Kidney epithelial cell (primary cell): Measurements from ENCODE around the gene NRF1. TPM values are rescaled to one million over a fixed set of nuclear protein-coding genes. Genes with fewer than 3 reads are reported as not detected.
"Not testable (repeated sequence)": the region's sequence is repeated elsewhere in the genome, so short reads cannot be mapped to it uniquely, and the experiment has no call there.

Experiments
- DNase-seq: peaks from one replicate; pipeline ENCODE4 v3.0.0-alpha.2; 2010; ENCODE audit warnings: low read depth
- H3K27me3 ChIP-seq: 2 replicates; pipeline ENCODE4 v1.6.0; 2011; ENCODE audit warnings: low read length; ENCODE audit not compliant: control insufficient read depth, insufficient read depth
- H3K36me3 ChIP-seq: 2 replicates; pipeline ENCODE4 v1.5.1; 2011; ENCODE audit warnings: low read length; ENCODE audit not compliant: control insufficient read depth, insufficient read depth
- H3K4me3 ChIP-seq: 2 replicates; pipeline ENCODE4 v1.5.1; 2011; ENCODE audit warnings: low read depth, mild to moderate bottlenecking, control low read depth, low read length
- CTCF ChIP-seq: IDR thresholded peaks from 2 replicates; pipeline ENCODE4 v1.5.1; 2011; ENCODE audit warnings: mild to moderate bottlenecking, moderate library complexity, low read length, control low read depth, inconsistent platforms; ENCODE audit not compliant: insufficient read depth, poor library complexity, severe bottlenecking
- total RNA-seq: library from RNA; depleted of rRNA; stranded (reverse); fragments of >200 nt; gene quantifications from 2 replicates; pipeline ENCODE4 v1.2.3, GENCODE V29; 2015

The NRF1 gene
- total RNA-seq, 1 donor from 2014 or later = 9.3 TPM

- Histone ChIP-seq H3K4me3 (no peak overlapping the region), H3K36me3 (no peaks in the 10 kb centered on the region), H3K27me3 (no peaks in the 10 kb centered on the region)
- DNase-seq = no peak
- TF ChIP-seq CTCF = no peak
These were observed 23.3 kb upstream of the NRF1 start for GRCh38 chr7:129588268-129588667.

GRCh38 chr7:129591868-129592267 is 19.7 kb upstream of the NRF1 start:
- TF ChIP-seq CTCF = no peak
- no peak for DNase-seq
- Histone ChIP-seq H3K4me3 (no peak overlapping the region), H3K36me3 (no peaks in the 10 kb centered on the region), H3K27me3 (no peaks in the 10 kb centered on the region)

GRCh38 chr7:129596386-129596785 is 15.1 kb upstream of the NRF1 start:
- not testable (repeated sequence) for H3K27me3 ChIP-seq, DNase-seq, H3K4me3 ChIP-seq, H3K36me3 ChIP-seq

- Histone ChIP-seq H3K27me3 (no peaks in the 10 kb centered on the region), H3K36me3 (no peaks in the 10 kb centered on the region), H3K4me3 (no peak overlapping the region)
- no peak for TF ChIP-seq CTCF
- no peak for DNase-seq
These were observed 13.8 kb upstream of the NRF1 start for GRCh38 chr7:129597672-129598071.

GRCh38 chr7:129599174-129599573 is 12.3 kb upstream of the NRF1 start:
- Histone ChIP-seq H3K27me3 (no peaks in the 10 kb centered on the region), H3K4me3 (no peak overlapping the region), H3K36me3 (no peaks in the 10 kb centered on the region)
- TF ChIP-seq CTCF = no peak
- DNase-seq = no peak

GRCh38 chr7:129603594-129603993 is 7.9 kb upstream of the NRF1 start:
- H3K27me3 ChIP-seq, H3K4me3 ChIP-seq, H3K36me3 ChIP-seq, DNase-seq: not testable (repeated sequence)

- H3K27me3 ChIP-seq, DNase-seq, H3K4me3 ChIP-seq: not testable (repeated sequence)
These were observed 7.5 kb upstream of the NRF1 start for GRCh38 chr7:129604021-129604420.

More at GRCh38 chr7:129604021-129604420, 7.5 kb upstream of the NRF1 start:
- not testable (repeated sequence) for H3K36me3 ChIP-seq
